Hindlimb muscle (tissue), 1 donor: ENCODE results near the gene OR8K5. TPM values are rescaled to one million over a fixed set of nuclear protein-coding genes. Genes with fewer than 3 reads are reported as not detected.
"Not testable (repeated sequence)": the region's sequence is repeated elsewhere in the genome, so short reads cannot be mapped to it uniquely, and the experiment has no call there.

Source experiments
- DNase-seq: peaks from one replicate; pipeline ENCODE4 v3.0.0-alpha.2; 2013
- polyA plus RNA-seq: library from polyadenylated mRNA; unstranded; fragments of 120-200 nt; gene quantifications from one replicate; pipeline ENCODE4 v1.2.1, GENCODE V29; 2013; ENCODE audit not compliant: insufficient read length

Gene OR8K5, protein sequence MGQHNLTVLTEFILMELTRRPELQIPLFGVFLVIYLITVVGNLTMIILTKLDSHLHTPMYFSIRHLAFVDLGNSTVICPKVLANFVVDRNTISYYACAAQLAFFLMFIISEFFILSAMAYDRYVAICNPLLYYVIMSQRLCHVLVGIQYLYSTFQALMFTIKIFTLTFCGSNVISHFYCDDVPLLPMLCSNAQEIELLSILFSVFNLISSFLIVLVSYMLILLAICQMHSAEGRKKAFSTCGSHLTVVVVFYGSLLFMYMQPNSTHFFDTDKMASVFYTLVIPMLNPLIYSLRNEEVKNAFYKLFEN
- not detected for polyA plus RNA-seq

GRCh38 chr11:56160217-56160616 lies at the start of gene OR8K5:
OR8K5 (minus strand) TSS chr11:56160317; CDS start chr11:56160317, 0 bp downstream.
- DNase-seq: no peak

DNA sequence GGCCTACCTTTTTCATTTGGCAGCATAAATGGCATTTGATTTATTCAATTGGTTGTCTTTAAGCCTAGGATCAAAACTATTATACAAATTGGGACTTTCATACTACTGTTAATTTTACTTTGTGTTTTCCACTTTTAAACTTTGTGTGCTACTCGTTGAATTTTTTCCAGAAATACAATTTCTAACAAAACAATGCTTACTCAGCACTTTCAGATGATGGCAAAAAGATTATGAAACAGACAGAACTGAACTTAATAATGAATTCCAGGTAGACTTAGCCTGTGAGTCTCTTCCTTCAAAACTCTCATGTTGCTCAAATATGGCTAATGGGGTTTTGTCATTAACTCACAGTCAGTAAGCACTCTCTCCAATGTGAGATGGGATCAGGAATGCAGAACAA lies 47.7 kb upstream of the OR8K5 start:
- no peak for DNase-seq

DNA sequence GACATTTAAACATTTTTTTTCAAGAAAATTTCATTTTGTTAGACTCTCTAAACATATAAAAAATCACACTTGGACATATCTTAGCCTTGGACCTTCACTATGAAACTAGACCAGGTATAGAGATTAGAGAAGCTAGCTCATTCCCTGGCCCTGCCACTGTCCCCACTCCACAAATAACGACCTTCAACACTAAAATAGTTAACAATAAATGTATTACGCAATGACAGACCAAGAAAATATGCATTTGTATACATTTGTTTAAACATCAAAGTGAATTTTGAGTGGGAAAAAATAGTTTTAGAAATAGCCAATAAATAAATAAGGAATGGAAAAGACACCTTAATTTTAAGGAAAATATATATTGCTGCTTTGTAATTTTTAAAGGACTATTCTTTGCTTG lies 37.2 kb upstream of the OR8K5 start:
- DNase-seq: no peak

- no peak for DNase-seq
Measured at GRCh38 chr11:56196705-56197104, 36.6 kb upstream of the OR8K5 start.

DNA sequence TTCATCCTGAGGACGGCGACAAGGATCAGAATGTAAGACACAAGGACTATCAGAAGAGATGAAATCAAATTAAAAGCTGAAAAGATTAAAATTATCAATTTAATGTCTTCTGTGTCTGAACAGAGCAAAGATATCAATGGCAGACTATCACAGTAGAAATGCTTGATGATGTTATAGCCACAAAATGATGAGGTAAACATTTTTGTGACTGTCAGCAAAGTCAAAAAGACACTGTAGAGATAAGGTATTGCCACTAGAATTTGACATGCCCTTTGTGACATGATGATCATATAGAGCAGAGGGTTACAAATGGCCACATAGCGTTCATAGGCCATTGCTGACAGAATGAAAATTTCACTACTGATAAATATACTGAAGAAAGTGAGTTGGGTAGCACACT lies 28.5 kb upstream of the OR8K5 start:
- no peak for DNase-seq

DNA sequence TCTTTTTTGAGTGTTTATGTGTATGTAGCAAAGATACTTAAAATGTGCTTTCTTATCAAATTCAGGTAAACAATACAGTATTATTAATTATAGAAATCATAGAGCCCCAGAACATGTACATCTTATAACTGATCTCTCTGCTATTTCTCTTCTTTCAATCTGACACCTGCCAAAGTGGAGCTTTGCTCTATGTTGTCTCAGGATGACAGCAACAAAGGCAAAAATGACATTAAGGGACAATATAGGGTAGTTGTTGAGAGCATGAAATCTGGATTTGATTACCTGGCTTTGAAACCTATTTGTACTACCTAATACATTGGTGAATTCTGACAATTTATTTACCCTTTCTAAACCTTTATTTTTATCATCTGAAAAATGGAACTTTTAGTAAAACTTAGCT lies 23.3 kb upstream of the OR8K5 start:
- no peak for DNase-seq

- no peak for DNase-seq
Measured at GRCh38 chr11:56176318-56176717, 16.2 kb upstream of the OR8K5 start, which contains the start of gene OR5J2. OR5J2 (plus strand) TSS chr11:56176618; CDS start chr11:56176618, 0 bp downstream.

DNA sequence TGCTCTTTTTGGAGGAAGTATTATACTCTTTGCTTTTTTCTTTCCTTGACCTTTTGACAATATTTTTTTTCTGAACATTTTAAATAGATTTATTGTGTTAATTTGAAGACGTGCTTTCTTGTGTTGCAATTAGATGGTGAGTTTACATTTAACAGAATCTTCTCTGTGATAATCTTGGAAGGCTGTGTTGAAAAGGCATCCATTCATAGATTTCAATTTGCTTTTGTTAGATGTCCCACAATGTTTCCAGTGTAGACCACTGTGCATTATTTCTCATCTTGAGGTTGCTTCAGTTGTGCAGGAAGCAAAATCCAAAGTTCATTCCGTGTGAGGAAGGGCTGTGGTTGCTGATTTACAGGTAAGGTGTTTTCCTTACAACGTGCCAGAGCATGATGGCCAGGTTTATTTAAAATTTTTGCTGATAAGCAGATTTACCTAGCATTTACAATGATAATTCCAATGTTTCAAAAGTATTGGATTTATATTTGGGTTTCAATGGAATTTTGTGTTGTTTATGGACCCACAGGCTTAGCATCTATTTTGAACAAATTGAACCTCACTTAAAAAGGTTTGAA lies 12.2 kb upstream of the OR8K5 start:
- no peak for DNase-seq

- no peak for DNase-seq
Measured at GRCh38 chr11:56163804-56164203, 3.7 kb upstream of the OR8K5 start.

DNA sequence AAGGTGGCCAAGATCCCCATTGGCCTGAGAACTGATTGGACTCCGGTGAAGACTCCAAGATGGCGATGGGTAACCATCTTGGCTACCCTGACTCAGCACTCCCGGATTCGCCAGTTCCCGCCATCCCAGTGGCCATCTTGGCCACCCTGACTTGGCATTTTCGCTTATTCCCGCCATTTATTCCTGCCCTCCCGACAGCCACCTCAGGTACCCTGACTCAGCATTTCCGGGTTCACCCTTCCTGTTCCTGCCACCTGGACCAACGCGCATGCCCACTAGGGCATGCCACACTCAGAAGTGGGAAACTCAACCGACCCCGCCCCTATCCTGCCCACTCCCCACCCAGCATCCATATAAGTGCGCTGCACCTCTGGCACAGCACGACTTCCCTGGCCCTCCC lies 7.8 kb downstream of the OR8K5 start:
- no peak for DNase-seq

DNA sequence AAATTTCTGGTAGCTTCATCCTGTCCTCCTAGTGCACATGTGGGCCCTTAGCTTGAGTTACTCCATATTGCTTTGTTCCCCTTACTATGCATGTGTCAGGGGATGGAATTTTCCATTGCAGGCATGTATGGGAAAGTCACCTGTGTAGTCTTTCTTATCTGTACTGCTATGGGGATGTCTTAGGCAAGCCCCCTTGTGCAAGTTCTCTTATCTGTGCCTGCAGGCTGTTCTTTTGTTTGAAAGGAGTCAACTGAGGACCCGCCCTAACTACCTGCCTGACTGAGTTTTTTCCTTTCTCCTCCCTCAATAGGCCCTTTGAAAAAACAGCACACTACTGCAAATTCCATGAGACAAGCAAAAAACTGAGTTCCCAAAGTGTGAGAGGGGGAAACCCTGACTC lies 8.7 kb downstream of the OR8K5 start:
- DNase-seq: no peak

- not testable (repeated sequence) for DNase-seq
Measured at GRCh38 chr11:56143681-56144080, 16.4 kb downstream of the OR8K5 start.

DNA sequence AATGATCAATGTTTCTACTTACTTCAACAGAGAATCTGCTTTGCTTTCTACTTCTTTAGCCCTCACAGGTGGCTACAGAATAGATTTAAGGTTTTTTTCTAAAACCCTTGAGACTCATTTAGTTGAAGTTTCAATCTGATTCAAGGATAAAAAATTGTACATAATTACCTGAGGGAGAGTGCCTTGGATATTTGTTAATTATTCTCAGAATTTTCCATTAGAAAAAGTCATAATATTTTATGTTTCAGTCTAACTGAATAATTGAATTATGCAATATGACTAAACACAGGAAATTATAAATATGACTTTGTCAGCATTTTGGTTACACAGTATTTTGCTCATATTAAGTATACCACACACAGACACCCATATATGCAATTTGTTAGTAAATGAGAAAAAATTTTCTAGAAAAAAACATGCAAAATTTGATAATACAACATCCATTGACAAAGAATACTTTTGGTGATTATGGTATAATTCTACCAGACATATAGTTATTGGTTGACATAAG lies 19.9 kb downstream of the OR8K5 start, which contains the start of gene OR8J3:
Gene OR8J3, minus strand, starts transcription at position 51 of the 511 bp plus-strand sequence. CDS start 2,483 bp downstream, outside the sequence.
- DNase-seq: no peak

DNA sequence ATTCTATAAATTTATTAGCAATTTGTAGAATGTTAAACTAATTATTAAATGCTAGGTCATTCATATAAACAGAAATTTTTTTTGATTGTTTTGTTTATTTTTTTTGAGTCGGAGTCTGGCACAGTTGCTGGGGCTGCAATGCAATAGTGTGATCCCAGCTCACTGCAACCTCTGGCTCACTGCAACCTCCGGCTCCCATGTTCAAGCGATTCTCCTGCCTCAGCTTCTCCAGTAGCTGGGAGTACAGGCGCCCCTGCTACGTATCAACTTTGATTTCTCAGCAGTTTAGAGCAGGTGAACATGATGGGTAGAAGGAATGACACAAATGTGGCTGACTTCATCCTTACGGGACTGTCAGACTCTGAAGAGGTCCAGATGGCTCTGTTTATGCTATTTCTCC lies 38.0 kb downstream of the OR8K5 start, which contains the start of gene OR8H3:
Gene OR8H3, plus strand, starts transcription at position 301 of the 400 bp plus-strand sequence. Its CDS starts 0 bp downstream, at position 301.
- DNase-seq: no peak

Other genes starting within 250 kb of the OR8K5 start
- gene OR5W2, start 245.7 kb downstream of the OR8K5 start, polyA plus RNA-seq: not detected
- gene OR5I1, start 223.9 kb downstream of the OR8K5 start, polyA plus RNA-seq: not detected
- not detected for gene OR10AG1, start 190.4 kb downstream of the OR8K5 start, polyA plus RNA-seq
- gene OR5F1, start 165.7 kb downstream of the OR8K5 start, polyA plus RNA-seq: not detected
- gene OR5AS1, start 132.7 kb downstream of the OR8K5 start, polyA plus RNA-seq: not detected
- not detected for gene OR8I2, start 67.0 kb downstream of the OR8K5 start, polyA plus RNA-seq
- gene OR8H2, start 56.6 kb downstream of the OR8K5 start, polyA plus RNA-seq: not detected
- gene OR8H3, start 37.9 kb downstream of the OR8K5 start, polyA plus RNA-seq: not detected
- not detected for gene OR8J3, start 20.1 kb downstream of the OR8K5 start, polyA plus RNA-seq
- not detected for gene OR5J2, start 16.3 kb upstream of the OR8K5 start, polyA plus RNA-seq
- gene OR5T2, start 73.9 kb upstream of the OR8K5 start, polyA plus RNA-seq: not detected
- not detected for gene OR5T3, start 91.9 kb upstream of the OR8K5 start, polyA plus RNA-seq
- gene OR5T1, start 113.8 kb upstream of the OR8K5 start, polyA plus RNA-seq: not detected
- not detected for gene OR8H1, start 131.9 kb upstream of the OR8K5 start, polyA plus RNA-seq
- gene OR8K3, start 154.8 kb upstream of the OR8K5 start, polyA plus RNA-seq: not detected
- not detected for gene OR8K1, start 185.7 kb upstream of the OR8K5 start, polyA plus RNA-seq
- not detected for gene OR8J1, start 194.0 kb upstream of the OR8K5 start, polyA plus RNA-seq
- gene OR8U1, start 215.3 kb upstream of the OR8K5 start, polyA plus RNA-seq: not detected